ENCODE data around the gene NEUROG3.

The NEUROG3 gene

DNA sequence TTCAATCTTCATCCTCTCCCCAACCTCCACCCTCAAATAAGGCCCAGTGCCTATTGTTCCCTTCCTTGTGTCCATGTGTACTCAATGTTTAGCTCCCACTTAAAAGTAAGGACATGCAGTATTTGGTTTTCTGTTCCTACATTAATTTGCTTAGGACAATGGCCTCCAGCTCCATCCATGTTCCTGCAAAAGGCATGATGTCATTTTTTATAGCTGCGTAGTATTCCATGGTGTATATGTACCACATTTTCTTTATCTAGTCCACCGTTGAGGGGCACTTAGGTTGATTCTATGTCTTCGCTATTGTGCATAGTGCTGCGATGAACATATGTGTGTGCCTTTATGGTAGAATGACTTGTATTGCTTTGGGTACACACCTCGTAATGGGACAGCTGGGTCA lies 7.2 kb upstream of the NEUROG3 start:
- DNase-seq, result no peak
- TF ChIP-seq, protein P1, sequence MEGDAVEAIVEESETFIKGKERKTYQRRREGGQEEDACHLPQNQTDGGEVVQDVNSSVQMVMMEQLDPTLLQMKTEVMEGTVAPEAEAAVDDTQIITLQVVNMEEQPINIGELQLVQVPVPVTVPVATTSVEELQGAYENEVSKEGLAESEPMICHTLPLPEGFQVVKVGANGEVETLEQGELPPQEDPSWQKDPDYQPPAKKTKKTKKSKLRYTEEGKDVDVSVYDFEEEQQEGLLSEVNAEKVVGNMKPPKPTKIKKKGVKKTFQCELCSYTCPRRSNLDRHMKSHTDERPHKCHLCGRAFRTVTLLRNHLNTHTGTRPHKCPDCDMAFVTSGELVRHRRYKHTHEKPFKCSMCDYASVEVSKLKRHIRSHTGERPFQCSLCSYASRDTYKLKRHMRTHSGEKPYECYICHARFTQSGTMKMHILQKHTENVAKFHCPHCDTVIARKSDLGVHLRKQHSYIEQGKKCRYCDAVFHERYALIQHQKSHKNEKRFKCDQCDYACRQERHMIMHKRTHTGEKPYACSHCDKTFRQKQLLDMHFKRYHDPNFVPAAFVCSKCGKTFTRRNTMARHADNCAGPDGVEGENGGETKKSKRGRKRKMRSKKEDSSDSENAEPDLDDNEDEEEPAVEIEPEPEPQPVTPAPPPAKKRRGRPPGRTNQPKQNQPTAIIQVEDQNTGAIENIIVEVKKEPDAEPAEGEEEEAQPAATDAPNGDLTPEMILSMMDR (IDR thresholded peaks at IDR 0.05; ENCODE audit: low read depth, low read length), result no peak
- no peak overlapping the region for H3K4me3 ChIP-seq (ENCODE audit: low read depth, low read length)
- H3K27me3 ChIP-seq, result peaks cover 55% of the 10 kb centered on the region
- H3K36me3 ChIP-seq, result no peaks in the 10 kb centered on the region
- no peaks in the 10 kb centered on the region for H3K9me3 ChIP-seq
- no peaks in the 10 kb centered on the region for H3K4me1 ChIP-seq

DNA sequence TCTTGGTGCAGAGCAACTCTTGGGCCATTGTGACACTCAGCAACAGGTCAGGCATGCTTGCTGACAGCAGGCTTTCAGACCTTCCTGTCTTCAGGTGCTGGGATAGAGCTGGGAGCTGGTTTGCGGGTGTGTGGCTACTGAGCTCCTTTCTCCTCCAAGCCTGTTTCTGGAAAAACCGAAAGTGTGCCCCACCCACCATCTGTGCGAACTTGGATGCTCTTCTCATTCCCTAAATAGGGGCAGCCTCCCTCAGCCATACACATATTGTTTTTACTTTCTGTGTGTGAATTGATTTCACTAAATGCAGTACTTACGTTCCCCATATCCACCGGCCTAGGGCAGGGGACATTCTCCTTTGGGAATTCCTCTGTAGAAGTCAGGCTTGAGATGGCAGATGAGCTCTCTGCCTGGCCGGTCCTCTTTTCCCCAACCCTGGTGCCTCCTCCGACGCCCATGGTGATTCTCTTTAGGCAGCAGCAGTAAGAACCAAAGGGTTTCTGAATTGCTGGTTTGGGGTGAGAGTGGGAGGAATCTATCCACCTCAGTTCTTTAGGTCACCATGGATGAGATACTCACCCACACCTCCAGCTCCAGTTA lies 6.3 kb upstream of the NEUROG3 start:
- Histone ChIP-seq H3K27me3 (peaks cover 64% of the 10 kb centered on the region), H3K4me1 (no peaks in the 10 kb centered on the region), H3K9me3 (no peaks in the 10 kb centered on the region), H3K4me3 (ENCODE audit: low read depth, low read length) (no peak overlapping the region), H3K36me3 (no peaks in the 10 kb centered on the region)
- TF ChIP-seq, protein P1 (IDR thresholded peaks at IDR 0.05; ENCODE audit: low read depth, low read length), result no peak
- no peak for DNase-seq

DNA sequence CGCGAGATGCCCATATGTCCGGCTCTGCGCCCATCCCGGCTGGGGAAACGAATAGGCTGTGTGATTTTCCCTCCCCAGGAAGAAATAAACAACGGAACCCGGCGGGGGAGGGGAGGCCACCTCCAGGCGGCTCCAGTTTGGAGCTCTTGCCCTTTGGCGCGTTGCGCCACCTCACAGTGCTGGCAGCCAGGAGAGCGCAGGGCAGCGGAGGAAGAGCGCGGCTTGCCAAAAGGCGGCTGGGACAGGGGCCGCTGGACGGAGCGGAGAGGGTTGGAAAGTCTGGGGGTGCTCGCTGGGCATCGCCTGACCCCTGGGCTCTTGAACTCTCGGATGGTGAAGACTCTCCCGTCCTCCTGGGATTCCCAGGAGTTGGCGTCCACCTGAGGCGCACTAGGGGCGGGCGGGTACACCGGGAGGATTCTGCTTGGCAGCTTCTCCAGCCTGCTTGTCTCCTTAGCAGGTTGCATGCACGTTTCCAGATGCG lies 5.3 kb upstream of the NEUROG3 start:
- peaks cover 71% of the 10 kb centered on the region for H3K27me3 ChIP-seq
- H3K4me3 ChIP-seq (ENCODE audit: low read depth, low read length), result no peak overlapping the region
- no peaks in the 10 kb centered on the region for H3K9me3 ChIP-seq
- no peaks in the 10 kb centered on the region for H3K36me3 ChIP-seq
- no peak for DNase-seq
- no peaks in the 10 kb centered on the region for H3K4me1 ChIP-seq
- TF ChIP-seq, protein P1 (IDR thresholded peaks at IDR 0.05; ENCODE audit: low read depth, low read length), result no peak

DNA sequence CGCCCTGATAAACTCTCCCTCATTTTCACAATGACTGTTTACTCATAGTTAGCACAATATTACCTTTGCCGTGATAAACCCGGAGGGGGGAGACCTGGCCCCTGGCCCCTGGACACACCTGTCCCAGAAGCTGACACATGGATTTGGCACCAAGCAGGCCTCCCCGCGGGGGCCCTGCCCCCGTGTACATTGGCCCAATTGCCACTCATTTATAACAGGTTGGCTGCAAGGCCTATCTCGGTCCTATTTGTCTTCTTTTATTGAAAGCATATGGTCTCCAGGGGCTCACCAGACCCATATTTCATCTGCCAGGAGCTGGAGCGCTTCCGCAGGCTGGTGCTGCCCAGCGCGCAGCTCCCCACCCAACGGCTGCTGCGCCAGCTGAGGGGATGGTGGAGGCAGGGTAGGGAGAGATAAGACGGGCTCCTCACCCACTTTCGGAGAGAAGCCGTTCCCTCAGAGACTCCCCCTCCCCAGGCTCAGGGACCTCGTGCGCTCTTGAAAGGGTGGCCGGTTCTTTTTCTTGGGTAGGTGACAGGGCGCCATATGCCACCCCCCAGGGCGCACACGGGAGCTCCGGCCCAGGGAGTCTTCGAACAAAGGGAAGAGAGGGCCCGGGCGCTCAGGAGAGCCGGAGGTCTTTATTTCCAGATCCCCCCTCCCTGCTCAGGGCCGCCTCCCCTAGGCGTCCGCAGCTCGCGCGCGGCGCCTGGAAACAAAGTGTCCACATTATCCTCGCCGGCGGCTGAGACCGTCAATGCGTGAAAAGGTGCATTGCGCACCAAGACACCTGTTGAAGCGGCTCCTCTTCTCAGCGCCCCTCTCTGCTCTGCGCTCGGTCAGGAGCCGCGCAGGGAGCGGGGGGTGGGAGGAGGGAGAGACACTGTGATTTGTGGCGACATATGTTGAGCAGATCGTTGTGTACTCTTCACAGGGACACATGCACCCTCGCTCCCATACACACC lies 4.3 kb upstream of the NEUROG3 start:
- Histone ChIP-seq H3K36me3 (no peaks in the 10 kb centered on the region), H3K9me3 (no peaks in the 10 kb centered on the region), H3K4me3 (ENCODE audit: low read depth, low read length) (no peak overlapping the region), H3K4me1 (no peaks in the 10 kb centered on the region), H3K27me3 (peaks cover 81% of the 10 kb centered on the region)
- no peak for DNase-seq
- TF ChIP-seq, protein P1 (IDR thresholded peaks at IDR 0.05; ENCODE audit: low read depth, low read length), result no peak

DNA sequence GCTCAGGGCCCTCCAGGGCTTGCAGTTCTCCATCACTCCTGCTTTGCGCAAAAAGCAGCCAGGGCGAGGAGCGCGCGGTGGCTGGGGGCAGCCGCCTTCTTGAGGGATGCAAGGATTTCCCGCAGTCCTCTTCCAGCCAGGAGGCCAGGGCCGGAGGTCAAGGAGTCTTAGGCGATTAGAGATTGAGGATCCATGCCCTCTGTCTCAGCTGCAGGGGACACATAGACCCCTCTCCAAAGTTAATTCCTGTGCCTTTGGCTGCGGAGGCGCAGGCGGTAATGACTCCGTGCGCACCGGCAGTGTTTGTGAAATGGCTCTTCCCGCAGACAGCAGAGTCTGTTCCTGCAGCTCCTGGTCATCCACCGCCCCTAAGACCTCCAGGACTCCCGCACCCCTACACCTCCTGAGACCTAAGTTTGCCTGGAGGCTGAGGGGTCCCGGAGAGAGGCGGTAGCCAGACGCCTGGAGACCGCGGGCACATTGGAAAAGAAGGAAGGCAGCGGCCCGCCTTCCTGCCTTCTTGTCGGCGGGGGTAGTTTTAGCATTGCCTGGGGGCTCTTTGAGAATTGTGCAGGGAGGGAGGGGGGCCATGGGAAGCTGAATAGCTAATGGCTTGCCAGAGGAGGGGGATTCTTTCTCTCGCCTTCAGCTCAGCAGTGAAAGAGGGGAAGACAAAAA lies 3.3 kb upstream of the NEUROG3 start:
- no peaks in the 10 kb centered on the region for H3K4me1 ChIP-seq
- H3K4me3 ChIP-seq (ENCODE audit: low read depth, low read length), result no peak overlapping the region
- H3K36me3 ChIP-seq, result no peaks in the 10 kb centered on the region
- TF ChIP-seq, protein P1 (IDR thresholded peaks at IDR 0.05; ENCODE audit: low read depth, low read length), result no peak
- DNase-seq, result no peak
- no peaks in the 10 kb centered on the region for H3K9me3 ChIP-seq
- H3K27me3 ChIP-seq, result peaks cover 92% of the 10 kb centered on the region

All from BE2C (cell line).